Lower leg skin (tissue), 4 donors: ENCODE data around the gene OSBP2. TPM values are rescaled to one million over a fixed set of nuclear protein-coding genes. Genes with fewer than 3 reads are reported as not detected.
"Not testable (repeated sequence)": the region's sequence is repeated elsewhere in the genome, so short reads cannot be mapped to it uniquely, and the experiment has no call there.

ENCODE experiments used
- DNase-seq, 2 donors: peaks; one replicate each; pipeline ENCODE4 v3.0.0-alpha.2; 2019; ENCODE audit warnings: low spot score in 2 of 2
- H3K4me3 ChIP-seq: fragments of 200-600 bp; sonication (generic); 2 replicates; pipeline ENCODE4 v1.5.1; 2017; ENCODE audit warnings: mild to moderate bottlenecking, low read depth; ENCODE audit not compliant: poor library complexity, severe bottlenecking
- POLR2A ChIP-seq, 2 donors: fragments of 450-650 bp; IDR thresholded peaks; one replicate each; pipeline ENCODE4 v1.6.1; 2016 to 2017; ENCODE audit warnings: antibody characterized with exemption in 2 of 2, mild to moderate bottlenecking in 1 of 2, moderate library complexity in 1 of 2
- WGBS, 2 donors: methylation state at CpG; one replicate each; pipeline ENCODE4 v1.1.5; 2018; 5-methylcytosine and 5-hydroxymethylcytosine counted together
- intact Hi-C: fragments of 100-400 bp; cut with DNase I; formaldehyde crosslinking; loops from one replicate; pipeline ENCODE4 v1.15.0; 2023; ENCODE audit warnings: low total_unique reads
- total RNA-seq, 4 donors: library from RNA; depleted of rRNA; stranded (reverse); fragments of >200 nt; gene quantifications; one replicate each; pipeline ENCODE4 v1.1.0, GENCODE V29; 2016
- TF ChIP-seq, protein P1 (sequence below), 3 donors: fragments of 450-650 bp; IDR thresholded peaks; one replicate each; pipeline ENCODE4 v1.5.1; 2016; ENCODE audit warnings: antibody characterized with exemption in 3 of 3, mild to moderate bottlenecking in 3 of 3, moderate library complexity in 2 of 3

Gene OSBP2
- total RNA-seq, 4 donors from 2014 or later = 7.2 to 13.3 (median 10.0) TPM

DNA sequence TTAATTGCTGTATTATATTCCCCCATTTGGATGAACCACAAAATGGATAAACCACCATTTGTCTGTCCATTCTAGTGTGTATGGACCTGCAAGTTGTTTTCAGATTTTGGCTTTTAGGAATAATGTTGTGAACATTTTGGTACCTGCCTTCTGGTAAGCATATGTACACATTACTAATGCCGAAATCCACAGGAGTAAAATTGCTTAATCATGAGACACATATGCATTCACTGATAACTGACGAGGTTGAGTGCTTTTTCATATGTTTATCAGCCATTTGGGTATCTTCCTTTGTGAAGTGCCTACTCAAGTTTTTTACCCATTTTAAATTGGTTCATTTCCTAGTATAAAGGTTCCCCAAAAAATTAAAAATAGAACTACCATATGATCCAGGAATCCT is 34.2 kb downstream of the OSBP2 start:
- WGBS, 2 donors = 87 to 88% methylated on average over 2 of the region's 2 CpGs
- intact Hi-C loops = loop anchor here (5.0 kb wide), 1 partner anchor 88 kb away; no protein-coding TSS in a partner anchor
- no peak for DNase-seq
- TF ChIP-seq, protein P1, sequence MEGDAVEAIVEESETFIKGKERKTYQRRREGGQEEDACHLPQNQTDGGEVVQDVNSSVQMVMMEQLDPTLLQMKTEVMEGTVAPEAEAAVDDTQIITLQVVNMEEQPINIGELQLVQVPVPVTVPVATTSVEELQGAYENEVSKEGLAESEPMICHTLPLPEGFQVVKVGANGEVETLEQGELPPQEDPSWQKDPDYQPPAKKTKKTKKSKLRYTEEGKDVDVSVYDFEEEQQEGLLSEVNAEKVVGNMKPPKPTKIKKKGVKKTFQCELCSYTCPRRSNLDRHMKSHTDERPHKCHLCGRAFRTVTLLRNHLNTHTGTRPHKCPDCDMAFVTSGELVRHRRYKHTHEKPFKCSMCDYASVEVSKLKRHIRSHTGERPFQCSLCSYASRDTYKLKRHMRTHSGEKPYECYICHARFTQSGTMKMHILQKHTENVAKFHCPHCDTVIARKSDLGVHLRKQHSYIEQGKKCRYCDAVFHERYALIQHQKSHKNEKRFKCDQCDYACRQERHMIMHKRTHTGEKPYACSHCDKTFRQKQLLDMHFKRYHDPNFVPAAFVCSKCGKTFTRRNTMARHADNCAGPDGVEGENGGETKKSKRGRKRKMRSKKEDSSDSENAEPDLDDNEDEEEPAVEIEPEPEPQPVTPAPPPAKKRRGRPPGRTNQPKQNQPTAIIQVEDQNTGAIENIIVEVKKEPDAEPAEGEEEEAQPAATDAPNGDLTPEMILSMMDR (IDR thresholded peaks at IDR 0.05) = no peak
- TF ChIP-seq POLR2A (IDR thresholded peaks at IDR 0.05) = no peak
- no peak overlapping the region for H3K4me3 ChIP-seq

DNA sequence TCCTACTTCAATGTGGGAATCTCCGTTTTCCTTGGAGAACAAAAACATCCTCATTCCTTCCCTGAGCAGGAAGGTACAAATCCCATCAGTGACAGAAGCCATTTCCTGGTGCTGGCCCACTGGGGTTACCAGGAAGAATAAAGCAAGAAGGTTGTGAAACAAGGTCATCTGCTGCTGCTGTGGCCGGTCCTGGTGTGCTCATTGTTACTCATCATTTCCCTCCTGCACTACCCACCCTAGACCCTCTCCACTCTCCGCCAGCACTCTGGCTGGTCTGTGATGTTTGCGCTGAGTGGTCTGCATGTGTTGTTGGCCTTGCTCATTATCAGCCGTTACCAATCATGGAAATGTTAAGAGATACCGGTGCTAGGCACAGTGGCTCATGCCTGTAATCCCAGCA is 37.0 kb downstream of the OSBP2 start:
- WGBS, 2 donors = 93 to 94% methylated on average over 6 of the region's 6 CpGs
- DNase-seq = no peak
- intact Hi-C loops = no loop called here
- H3K4me3 ChIP-seq = no peak overlapping the region
- TF ChIP-seq, protein P1 (IDR thresholded peaks at IDR 0.05) = no peak
- no peak for TF ChIP-seq POLR2A (IDR thresholded peaks at IDR 0.05)

DNA sequence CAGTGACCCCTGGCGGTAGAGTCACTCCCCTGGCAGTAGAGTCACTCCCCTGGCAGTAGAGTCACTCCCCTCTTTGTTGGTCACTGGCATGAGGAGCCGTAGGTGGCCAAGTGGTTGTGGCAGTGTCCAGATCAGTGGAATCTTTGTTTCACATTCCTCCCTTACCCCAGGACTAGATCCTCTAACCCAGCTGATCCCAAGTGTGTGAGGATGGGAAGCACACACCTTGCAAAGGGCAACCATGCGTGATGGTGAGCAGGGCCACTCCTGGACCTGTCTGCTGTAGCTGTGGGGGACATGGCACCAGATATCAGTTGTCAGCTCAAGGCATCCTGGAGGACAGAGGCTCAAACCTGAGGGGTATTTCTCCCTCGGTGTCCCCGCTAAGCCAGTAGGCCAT is 37.8 kb downstream of the OSBP2 start:
- H3K4me3 ChIP-seq = no peak overlapping the region
- no peak for DNase-seq
- no peak for TF ChIP-seq POLR2A (IDR thresholded peaks at IDR 0.05)
- TF ChIP-seq, protein P1 (IDR thresholded peaks at IDR 0.05) = no peak
- 87 to 94% methylated on average over 5 of the region's 5 CpGs for WGBS, 2 donors
- intact Hi-C loops = no loop called here

DNA sequence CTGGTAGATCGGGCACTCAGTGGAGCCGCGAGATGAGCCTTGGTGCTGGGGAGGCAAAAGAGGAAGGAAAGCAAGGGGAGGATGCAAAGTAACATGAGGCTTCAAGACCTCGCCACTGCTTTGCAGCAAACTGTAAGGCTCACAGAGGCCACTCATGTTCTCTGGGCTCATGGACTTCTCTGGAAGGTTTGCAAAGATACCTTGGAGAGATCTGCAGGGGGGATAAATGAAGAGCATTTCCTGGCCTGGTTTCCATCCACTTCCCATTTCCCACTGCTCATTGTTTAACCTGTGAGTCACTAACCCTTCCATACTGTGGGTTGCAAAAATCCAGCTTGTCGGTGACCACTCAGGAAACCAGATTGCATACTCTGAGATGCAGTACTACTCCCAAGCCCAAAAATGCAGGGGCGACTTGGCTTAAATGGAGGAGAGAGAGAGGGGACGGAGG is 38.5 kb downstream of the OSBP2 start:
- intact Hi-C loops = no loop called here
- TF ChIP-seq, protein P1 (IDR thresholded peaks at IDR 0.05) = no peak
- no peak for TF ChIP-seq POLR2A (IDR thresholded peaks at IDR 0.05)
- no peak overlapping the region for H3K4me3 ChIP-seq
- 82 to 92% methylated on average over 7 of the region's 7 CpGs for WGBS, 2 donors
- no peak for DNase-seq

DNA sequence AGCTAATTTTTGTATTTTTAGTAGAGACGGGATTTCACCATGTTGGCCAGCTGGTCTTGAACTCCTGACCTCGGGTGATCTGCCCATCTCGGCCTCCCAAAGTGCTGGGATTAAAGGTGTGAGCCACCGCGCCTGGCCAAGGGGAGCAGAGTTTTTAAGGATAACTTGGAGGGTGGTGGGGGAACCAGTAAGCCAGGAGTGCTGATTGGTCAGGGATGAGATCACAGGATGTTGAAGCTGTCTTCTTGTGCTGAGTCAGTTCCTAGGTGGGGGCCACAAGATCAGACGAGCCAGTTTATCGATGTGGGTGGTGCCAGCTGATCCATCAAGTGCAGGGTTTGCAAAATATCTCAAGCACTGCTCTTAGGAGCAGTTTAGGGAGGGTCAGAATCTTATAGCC is 45.3 kb downstream of the OSBP2 start:
- DNase-seq, H3K4me3 ChIP-seq, intact Hi-C loops: not testable (repeated sequence)
- WGBS, 2 donors = 67 to 75% methylated on average over 7 of the region's 7 CpGs

DNA sequence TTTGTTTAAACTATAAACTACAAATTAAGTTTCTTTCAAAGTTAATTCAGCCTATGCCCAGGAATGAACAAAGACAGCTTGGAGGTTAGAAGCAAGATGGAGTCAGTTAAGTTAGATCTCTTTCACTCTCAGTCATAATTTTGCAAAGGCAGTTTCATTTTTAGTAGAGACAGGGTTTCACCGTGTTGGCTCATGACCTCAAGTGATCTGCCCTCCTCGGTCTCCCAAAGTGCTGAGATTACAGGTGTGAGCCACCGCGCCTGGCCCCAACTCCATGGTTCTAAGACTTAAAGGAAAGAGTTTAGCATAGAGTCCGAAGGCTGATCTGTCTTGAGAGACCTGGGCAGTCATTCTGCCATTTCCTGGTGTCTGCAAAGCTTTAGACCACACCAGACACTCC is 45.8 kb downstream of the OSBP2 start:
- 93 to 97% methylated on average over 5 of the region's 5 CpGs for WGBS, 2 donors
- H3K4me3 ChIP-seq, DNase-seq, intact Hi-C loops: not testable (repeated sequence)
